ENCODE results near the gene TOMT.

DNA sequence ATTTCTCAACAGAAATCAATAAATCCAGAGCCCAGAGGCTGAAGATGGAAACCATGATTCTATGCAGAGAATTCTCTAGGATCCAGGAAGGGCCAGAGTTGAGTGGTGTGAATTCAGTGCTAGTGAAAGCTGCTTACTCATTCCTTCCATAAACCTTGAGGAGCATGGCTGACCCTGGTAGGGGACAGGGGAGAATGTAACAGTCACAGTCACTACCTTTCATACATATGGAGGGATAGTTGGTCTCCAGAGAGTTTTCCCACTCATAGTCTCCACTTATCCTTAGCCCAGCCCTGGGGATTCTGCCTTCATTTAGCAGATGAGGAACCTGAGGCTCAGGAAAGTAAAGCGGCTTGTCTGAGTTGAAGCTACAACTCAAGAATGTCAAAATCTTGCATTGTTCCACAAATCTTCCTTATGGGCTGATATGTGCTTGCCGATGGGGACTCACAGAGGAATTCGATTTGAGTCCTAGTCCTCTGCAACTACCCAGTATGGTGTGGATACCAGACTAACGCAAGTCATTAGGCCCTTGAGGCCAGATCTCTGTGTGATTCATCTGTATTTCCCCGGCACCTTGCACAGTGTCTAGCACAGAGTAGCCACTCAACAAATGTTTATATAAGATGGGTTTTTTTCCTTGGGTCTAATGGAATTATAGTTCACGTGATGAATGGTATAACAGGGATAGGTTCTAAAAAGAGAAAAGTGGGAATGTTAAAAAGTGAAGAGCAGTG, 10.5 kb downstream of the TOMT start:
- TF ChIP-seq, protein P1, sequence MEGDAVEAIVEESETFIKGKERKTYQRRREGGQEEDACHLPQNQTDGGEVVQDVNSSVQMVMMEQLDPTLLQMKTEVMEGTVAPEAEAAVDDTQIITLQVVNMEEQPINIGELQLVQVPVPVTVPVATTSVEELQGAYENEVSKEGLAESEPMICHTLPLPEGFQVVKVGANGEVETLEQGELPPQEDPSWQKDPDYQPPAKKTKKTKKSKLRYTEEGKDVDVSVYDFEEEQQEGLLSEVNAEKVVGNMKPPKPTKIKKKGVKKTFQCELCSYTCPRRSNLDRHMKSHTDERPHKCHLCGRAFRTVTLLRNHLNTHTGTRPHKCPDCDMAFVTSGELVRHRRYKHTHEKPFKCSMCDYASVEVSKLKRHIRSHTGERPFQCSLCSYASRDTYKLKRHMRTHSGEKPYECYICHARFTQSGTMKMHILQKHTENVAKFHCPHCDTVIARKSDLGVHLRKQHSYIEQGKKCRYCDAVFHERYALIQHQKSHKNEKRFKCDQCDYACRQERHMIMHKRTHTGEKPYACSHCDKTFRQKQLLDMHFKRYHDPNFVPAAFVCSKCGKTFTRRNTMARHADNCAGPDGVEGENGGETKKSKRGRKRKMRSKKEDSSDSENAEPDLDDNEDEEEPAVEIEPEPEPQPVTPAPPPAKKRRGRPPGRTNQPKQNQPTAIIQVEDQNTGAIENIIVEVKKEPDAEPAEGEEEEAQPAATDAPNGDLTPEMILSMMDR (IDR thresholded peaks at IDR 0.05 in 2 of 3, conservative IDR thresholded peaks at IDR 0.05 in 1 of 3; ENCODE audit: borderline replicate concordance in 1 of 3, insufficient read depth in 1 of 3, low read depth in 2 of 3, low read length in 2 of 3), result no peak
- TF ChIP-seq, protein P2, sequence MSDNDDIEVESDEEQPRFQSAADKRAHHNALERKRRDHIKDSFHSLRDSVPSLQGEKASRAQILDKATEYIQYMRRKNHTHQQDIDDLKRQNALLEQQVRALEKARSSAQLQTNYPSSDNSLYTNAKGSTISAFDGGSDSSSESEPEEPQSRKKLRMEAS (IDR thresholded peaks at IDR 0.05), result no peak
- TF ChIP-seq CBX3 (IDR thresholded peaks at IDR 0.05; ENCODE audit: low read depth), result no peak
- no peak for TF ChIP-seq POLR2AphosphoS5 (IDR thresholded peaks at IDR 0.05; ENCODE audit: low read depth, low read length)
- TF ChIP-seq POLR2A (IDR thresholded peaks at IDR 0.05; ENCODE audit: borderline replicate concordance, extremely low read depth, insufficient read depth, insufficient read length), result no peak
- no peak for TF ChIP-seq YY1 (IDR thresholded peaks at IDR 0.05; ENCODE audit: extremely low read depth, insufficient replicate concordance, low read depth, low read length)
- TF ChIP-seq EZH2 (IDR thresholded peaks at IDR 0.05), result no peak
- TF ChIP-seq, protein P3, sequence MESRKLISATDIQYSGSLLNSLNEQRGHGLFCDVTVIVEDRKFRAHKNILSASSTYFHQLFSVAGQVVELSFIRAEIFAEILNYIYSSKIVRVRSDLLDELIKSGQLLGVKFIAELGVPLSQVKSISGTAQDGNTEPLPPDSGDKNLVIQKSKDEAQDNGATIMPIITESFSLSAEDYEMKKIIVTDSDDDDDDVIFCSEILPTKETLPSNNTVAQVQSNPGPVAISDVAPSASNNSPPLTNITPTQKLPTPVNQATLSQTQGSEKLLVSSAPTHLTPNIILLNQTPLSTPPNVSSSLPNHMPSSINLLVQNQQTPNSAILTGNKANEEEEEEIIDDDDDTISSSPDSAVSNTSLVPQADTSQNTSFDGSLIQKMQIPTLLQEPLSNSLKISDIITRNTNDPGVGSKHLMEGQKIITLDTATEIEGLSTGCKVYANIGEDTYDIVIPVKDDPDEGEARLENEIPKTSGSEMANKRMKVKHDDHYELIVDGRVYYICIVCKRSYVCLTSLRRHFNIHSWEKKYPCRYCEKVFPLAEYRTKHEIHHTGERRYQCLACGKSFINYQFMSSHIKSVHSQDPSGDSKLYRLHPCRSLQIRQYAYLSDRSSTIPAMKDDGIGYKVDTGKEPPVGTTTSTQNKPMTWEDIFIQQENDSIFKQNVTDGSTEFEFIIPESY (IDR thresholded peaks at IDR 0.05; ENCODE audit: extremely low read depth, insufficient replicate concordance, low read length), result no peak
- TF ChIP-seq EGR1 (IDR thresholded peaks at IDR 0.05; ENCODE audit: low read depth), result no peak

All from HCT116 (cell line).